MM.1S (cell line): ENCODE results near the gene GRM1.

Source experiments
- DNase-seq: peaks from one replicate; pipeline ENCODE4 v3.0.0-alpha.2; 2015
- H2AFZ ChIP-seq: fragments of 300-600 bp; sonication (generic); 2 replicates; pipeline ENCODE4 v1.6.0; 2016; ENCODE audit warnings: antibody characterized with exemption, low read length
- H3F3A ChIP-seq: fragments of 300-600 bp; sonication (generic); 2 replicates; pipeline ENCODE4 v1.6.1; 2016; ENCODE audit warnings: mild to moderate bottlenecking, antibody characterized with exemption, low read length, moderate library complexity, mixed read lengths; ENCODE audit not compliant: insufficient read depth
- H3K27ac ChIP-seq: fragments of 300-600 bp; sonication (generic); 2 replicates; pipeline ENCODE4 v1.5.1; 2016; ENCODE audit warnings: mild to moderate bottlenecking, low read length
- H3K27me3 ChIP-seq: fragments of 300-600 bp; sonication (generic); replicated peaks from 2 replicates; pipeline ENCODE4 v1.6.0; 2016; ENCODE audit warnings: low read length; ENCODE audit not compliant: insufficient read depth
- H3K36me3 ChIP-seq: fragments of 300-600 bp; sonication (generic); replicated peaks from 2 replicates; pipeline ENCODE4 v1.6.1; 2016; ENCODE audit warnings: mild to moderate bottlenecking, low read length, mixed read lengths; ENCODE audit not compliant: insufficient read depth
- H3K4me1 ChIP-seq: fragments of 300-600 bp; sonication (generic); 2 replicates; pipeline ENCODE4 v1.6.1; 2016; ENCODE audit warnings: low read length, mixed read lengths
- H3K4me2 ChIP-seq: fragments of 300-600 bp; sonication (generic); 2 replicates; pipeline ENCODE4 v1.6.0; 2016; ENCODE audit warnings: low read depth, low read length
- H3K4me3 ChIP-seq: fragments of 300-600 bp; sonication (generic); 2 replicates; pipeline ENCODE4 v1.5.1; 2016; ENCODE audit warnings: low read length, mixed read lengths
- H3K79me2 ChIP-seq: fragments of 300-600 bp; sonication (generic); 2 replicates; pipeline ENCODE4 v1.6.1; 2016; ENCODE audit warnings: mixed run types, low read length, mixed read lengths
- H3K9ac ChIP-seq: fragments of 300-600 bp; sonication (generic); 2 replicates; pipeline ENCODE4 v1.6.1; 2016; ENCODE audit warnings: low read length, mixed read lengths
- H3K9me2 ChIP-seq: fragments of 300-600 bp; sonication (generic); replicated peaks from 2 replicates; pipeline ENCODE4 v1.6.1; 2016; ENCODE audit warnings: mild to moderate bottlenecking, low read length, mixed read lengths; ENCODE audit not compliant: insufficient read depth
- H3K9me3 ChIP-seq: fragments of 300-600 bp; sonication (generic); replicated peaks from 2 replicates; pipeline ENCODE4 v1.6.1; 2016; ENCODE audit warnings: mild to moderate bottlenecking, low read length, mixed read lengths; ENCODE audit not compliant: insufficient read depth
- H4K20me1 ChIP-seq: fragments of 300-600 bp; sonication (generic); 2 replicates; pipeline ENCODE4 v1.6.1; 2016; ENCODE audit warnings: mild to moderate bottlenecking, low read length, moderate library complexity, mixed read lengths; ENCODE audit not compliant: insufficient read depth
- CTCF ChIP-seq: fragments of 300-600 bp; sonication (generic); IDR thresholded peaks from 2 replicates; pipeline ENCODE4 v1.5.1; 2016; ENCODE audit warnings: antibody characterized with exemption, low read length, mixed read lengths
- EZH2 ChIP-seq: fragments of 300-600 bp; sonication (generic); optimal IDR thresholded peaks from 2 replicates; pipeline ENCODE3; 2017; ENCODE audit warnings: low read depth, mild to moderate bottlenecking, antibody characterized with exemption, low read length, mixed read lengths
- EZH2phosphoT487 ChIP-seq: fragments of 300-600 bp; sonication (generic); IDR thresholded peaks from 2 replicates; pipeline ENCODE4 v1.6.1; 2018; ENCODE audit warnings: antibody characterized with exemption, low read length

The GRM1 gene

GRCh38 chr6:146315381-146316174 is 286.7 kb downstream of the GRM1 start:
- H2AFZ ChIP-seq = no peak overlapping the region
- no peak overlapping the region for H3K27ac ChIP-seq
- no peaks in the 10 kb centered on the region for H3K27me3 ChIP-seq
- no peak overlapping the region for H3K9ac ChIP-seq
- no peak overlapping the region for H3K4me3 ChIP-seq
- H3K9me2 ChIP-seq = no peaks in the 10 kb centered on the region
- no peaks in the 10 kb centered on the region for H3K79me2 ChIP-seq
- H3K4me1 ChIP-seq = no peaks in the 10 kb centered on the region
- no peak for DNase-seq
- no peaks in the 10 kb centered on the region for H3K36me3 ChIP-seq
- H3K4me2 ChIP-seq = no peak overlapping the region
- TF ChIP-seq CTCF (no peak), EZH2 (no peak), EZH2phosphoT487 (no peak)
- no peaks in the 10 kb centered on the region for H3K9me3 ChIP-seq
- no peaks in the 10 kb centered on the region for H3F3A ChIP-seq
- no peaks in the 10 kb centered on the region for H4K20me1 ChIP-seq

- Histone ChIP-seq H3K79me2 (no peaks in the 10 kb centered on the region), H3K4me3 (no peak overlapping the region), H4K20me1 (no peaks in the 10 kb centered on the region), H3K4me2 (no peak overlapping the region), H3K4me1 (no peaks in the 10 kb centered on the region), H3K9me3 (no peaks in the 10 kb centered on the region), H3K36me3 (no peaks in the 10 kb centered on the region), H2AFZ (no peak overlapping the region), H3K9ac (no peak overlapping the region), H3K9me2 (no peaks in the 10 kb centered on the region), H3K27ac (no peak overlapping the region), H3K27me3 (no peaks in the 10 kb centered on the region), H3F3A (no peaks in the 10 kb centered on the region)
- no peak for TF ChIP-seq EZH2phosphoT487
- TF ChIP-seq EZH2 = no peak
- no peak for TF ChIP-seq CTCF
- no peak for DNase-seq
These were observed 287.3 kb downstream of the GRM1 start for GRCh38 chr6:146316175-146316495.

DNA sequence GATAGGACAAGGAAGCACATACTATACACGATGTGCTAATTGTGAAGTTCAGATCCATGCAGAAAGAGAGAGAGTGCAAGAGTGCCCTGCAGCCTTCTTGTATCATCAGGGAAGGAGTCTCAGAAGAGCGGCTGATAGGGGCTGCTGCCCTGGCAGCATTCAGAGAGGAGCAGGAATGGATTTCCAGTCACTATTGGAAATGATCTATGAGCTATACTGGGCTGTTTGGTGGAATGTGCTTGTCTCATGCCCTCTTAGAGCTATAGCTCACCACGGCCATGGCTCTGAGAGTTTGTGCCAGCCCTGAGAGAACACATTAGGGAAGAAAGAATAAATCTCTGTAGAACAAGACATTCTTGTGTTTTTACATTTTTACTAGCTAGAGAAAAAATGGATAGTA is 302.2 kb downstream of the GRM1 start:
- TF ChIP-seq EZH2phosphoT487 (no peak), EZH2 (no peak), CTCF (no peak)
- Histone ChIP-seq H4K20me1 (no peaks in the 10 kb centered on the region), H3K9ac (no peak overlapping the region), H3K4me2 (no peak overlapping the region), H3K9me3 (no peaks in the 10 kb centered on the region), H3K36me3 (no peaks in the 10 kb centered on the region), H3K4me1 (no peaks in the 10 kb centered on the region), H2AFZ (no peak overlapping the region), H3F3A (no peaks in the 10 kb centered on the region), H3K9me2 (no peaks in the 10 kb centered on the region), H3K27me3 (no peaks in the 10 kb centered on the region), H3K4me3 (no peak overlapping the region), H3K27ac (no peak overlapping the region), H3K79me2 (no peaks in the 10 kb centered on the region)
- DNase-seq = no peak
